Measurements from ENCODE around the gene CMSS1.
"Not testable (repeated sequence)": the region's sequence is repeated elsewhere in the genome, so short reads cannot be mapped to it uniquely, and the experiment has no call there.

CMSS1 gene

DNA sequence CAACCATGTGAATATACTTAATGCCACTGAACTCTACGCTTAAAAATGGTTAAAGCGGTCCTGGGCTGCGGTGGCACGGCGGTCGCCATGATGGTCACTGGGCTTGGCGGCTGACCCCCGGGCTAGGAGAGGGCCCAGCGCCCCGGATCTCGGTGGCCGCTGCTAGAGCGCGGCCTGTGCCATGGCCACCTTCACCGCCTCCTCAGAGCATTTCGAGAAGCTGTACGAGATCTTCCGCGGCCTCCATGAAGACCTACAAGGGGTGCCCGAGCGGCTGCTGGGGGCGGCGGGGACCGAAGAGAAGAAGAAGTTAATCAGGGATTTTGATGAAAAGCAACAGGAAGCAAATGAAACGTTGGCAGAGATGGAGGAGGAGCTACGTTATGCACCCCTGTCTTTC lies 407.5 kb downstream of the CMSS1 start:
- Histone ChIP-seq H3K27me3 (ENCODE audit: low read depth, low read length) (no peaks in the 10 kb centered on the region), H3K27ac (ENCODE audit: low read length) (no peak overlapping the region), H3K36me3 (ENCODE audit: control insufficient read depth in 1 of 2, insufficient read depth in 2 of 2, low read length in 2 of 2) (no peaks in the 10 kb centered on the region), H3K9me3 (ENCODE audit: control insufficient read depth in 1 of 2, low read length in 2 of 2) (peaks cover 0 to 3% of the 10 kb centered on the region in 2 donors), H3K4me1 (ENCODE audit: control insufficient read depth in 1 of 2, insufficient read depth in 2 of 2, low read length in 2 of 2) (no peaks in the 10 kb centered on the region), H3K4me3 (ENCODE audit: low read depth in 1 of 2, low read length in 2 of 2) (no peak overlapping the region)

- Histone ChIP-seq H3K9me3 (ENCODE audit: control insufficient read depth in 1 of 2, low read length in 2 of 2) (peaks cover 0 to 2% of the 10 kb centered on the region in 2 donors), H3K27me3 (ENCODE audit: low read depth, low read length) (no peaks in the 10 kb centered on the region), H3K4me1 (ENCODE audit: control insufficient read depth in 1 of 2, insufficient read depth in 2 of 2, low read length in 2 of 2) (no peaks in the 10 kb centered on the region), H3K27ac (ENCODE audit: low read length) (no peak overlapping the region), H3K4me3 (ENCODE audit: low read depth in 1 of 2, low read length in 2 of 2) (no peak overlapping the region), H3K36me3 (ENCODE audit: control insufficient read depth in 1 of 2, insufficient read depth in 2 of 2, low read length in 2 of 2) (no peaks in the 10 kb centered on the region)
Observed at GRCh38 chr3:100225883-100226282, 408.2 kb downstream of the CMSS1 start.

- Histone ChIP-seq H3K4me3 (ENCODE audit: low read depth in 1 of 2, low read length in 2 of 2) (no peak overlapping the region), H3K27ac (ENCODE audit: low read length) (no peak overlapping the region), H3K27me3 (ENCODE audit: low read depth, low read length) (no peaks in the 10 kb centered on the region), H3K9me3 (ENCODE audit: control insufficient read depth in 1 of 2, low read length in 2 of 2) (no peaks in the 10 kb centered on the region), H3K4me1 (ENCODE audit: control insufficient read depth in 1 of 2, insufficient read depth in 2 of 2, low read length in 2 of 2) (no peaks in the 10 kb centered on the region), H3K36me3 (ENCODE audit: control insufficient read depth in 1 of 2, insufficient read depth in 2 of 2, low read length in 2 of 2) (no peaks in the 10 kb centered on the region)
Observed at GRCh38 chr3:100226712-100227429, 409.2 kb downstream of the CMSS1 start.

GRCh38 chr3:100227511-100227921 lies 409.9 kb downstream of the CMSS1 start:
- no peaks in the 10 kb centered on the region for H3K36me3 ChIP-seq (ENCODE audit: control insufficient read depth in 1 of 2, insufficient read depth in 2 of 2, low read length in 2 of 2)
- H3K9me3 ChIP-seq (ENCODE audit: control insufficient read depth in 1 of 2, low read length in 2 of 2): no peaks in the 10 kb centered on the region
- no peaks in the 10 kb centered on the region for H3K4me1 ChIP-seq (ENCODE audit: control insufficient read depth in 1 of 2, insufficient read depth in 2 of 2, low read length in 2 of 2)
- H3K27me3 ChIP-seq (ENCODE audit: low read depth, low read length): no peaks in the 10 kb centered on the region
- H3K27ac ChIP-seq (ENCODE audit: low read length): no peak overlapping the region
- H3K4me3 ChIP-seq (ENCODE audit: low read depth in 1 of 2, low read length in 2 of 2): no peak overlapping the region

GRCh38 chr3:100228247-100228646 lies 410.6 kb downstream of the CMSS1 start:
- Histone ChIP-seq H3K9me3 (ENCODE audit: control insufficient read depth in 1 of 2, low read length in 2 of 2) (no peaks in the 10 kb centered on the region), H3K4me3 (ENCODE audit: low read depth in 1 of 2, low read length in 2 of 2) (no peak overlapping the region), H3K4me1 (ENCODE audit: control insufficient read depth in 1 of 2, insufficient read depth in 2 of 2, low read length in 2 of 2) (no peaks in the 10 kb centered on the region), H3K27ac (ENCODE audit: low read length) (no peak overlapping the region), H3K27me3 (ENCODE audit: low read depth, low read length) (no peaks in the 10 kb centered on the region), H3K36me3 (ENCODE audit: control insufficient read depth in 1 of 2, insufficient read depth in 2 of 2, low read length in 2 of 2) (no peaks in the 10 kb centered on the region)

GRCh38 chr3:100229188-100229587 lies 411.5 kb downstream of the CMSS1 start:
- not testable (repeated sequence) for H3K27ac ChIP-seq (ENCODE audit: low read length)

DNA sequence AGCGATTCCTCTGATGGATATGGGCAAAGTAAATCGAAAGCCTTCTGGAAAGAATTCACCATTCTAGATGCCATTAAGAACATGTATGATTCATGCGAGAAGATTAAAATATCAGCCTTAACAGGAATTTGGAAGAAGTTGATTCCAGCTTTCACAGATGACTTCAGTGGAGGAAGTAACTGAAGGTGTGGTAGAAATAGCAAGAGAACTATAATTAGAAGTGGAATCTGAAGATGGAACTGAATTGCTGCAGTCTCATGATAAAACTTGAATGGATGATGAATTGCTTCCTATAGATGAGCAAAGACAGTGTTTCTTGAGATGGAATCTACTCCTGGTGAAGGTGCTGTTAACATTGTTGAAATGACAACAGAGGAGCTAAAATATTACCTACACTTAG lies 413.0 kb downstream of the CMSS1 start:
- Histone ChIP-seq H3K4me3 (ENCODE audit: low read depth in 1 of 2, low read length in 2 of 2) (no peak overlapping the region), H3K4me1 (ENCODE audit: control insufficient read depth in 1 of 2, insufficient read depth in 2 of 2, low read length in 2 of 2) (no peaks in the 10 kb centered on the region), H3K36me3 (ENCODE audit: control insufficient read depth in 1 of 2, insufficient read depth in 2 of 2, low read length in 2 of 2) (no peaks in the 10 kb centered on the region), H3K27ac (ENCODE audit: low read length) (no peak overlapping the region), H3K27me3 (ENCODE audit: low read depth, low read length) (no peaks in the 10 kb centered on the region), H3K9me3 (ENCODE audit: control insufficient read depth in 1 of 2, low read length in 2 of 2) (no peaks in the 10 kb centered on the region)

More at GRCh38 chr3:100229188-100229587, 411.5 kb downstream of the CMSS1 start:
- H3K36me3 ChIP-seq (ENCODE audit: control insufficient read depth in 1 of 2, insufficient read depth in 2 of 2, low read length in 2 of 2); H3K9me3 ChIP-seq (ENCODE audit: control insufficient read depth in 1 of 2, low read length in 2 of 2); H3K4me1 ChIP-seq (ENCODE audit: control insufficient read depth in 1 of 2, insufficient read depth in 2 of 2, low read length in 2 of 2); H3K4me3 ChIP-seq (ENCODE audit: low read depth in 1 of 2, low read length in 2 of 2); H3K27me3 ChIP-seq (ENCODE audit: low read depth, low read length): not testable (repeated sequence)
